Uterus (tissue), 2 donors: ENCODE results near the gene TMEM39A.

Experiments used
- POLR2A ChIP-seq, 2 donors: fragments of 450-650 bp; IDR thresholded peaks; one replicate each; pipeline ENCODE4 v1.6.1; 2016; ENCODE audit warnings: antibody characterized with exemption in 2 of 2, mild to moderate bottlenecking in 1 of 2, moderate library complexity in 1 of 2
- TF ChIP-seq, protein P1 (sequence below), 4 experiments: fragments of 200-600 bp in 2 of 4; fragments of 450-650 bp in 2 of 4; sonication (generic) in 2 of 4; IDR thresholded peaks; one replicate each; pipeline ENCODE4 v1.5.1; 2016 to 2019; ENCODE audit warnings: antibody characterized with exemption in 4 of 4, mild to moderate bottlenecking in 2 of 4, moderate library complexity in 1 of 4

DNA sequence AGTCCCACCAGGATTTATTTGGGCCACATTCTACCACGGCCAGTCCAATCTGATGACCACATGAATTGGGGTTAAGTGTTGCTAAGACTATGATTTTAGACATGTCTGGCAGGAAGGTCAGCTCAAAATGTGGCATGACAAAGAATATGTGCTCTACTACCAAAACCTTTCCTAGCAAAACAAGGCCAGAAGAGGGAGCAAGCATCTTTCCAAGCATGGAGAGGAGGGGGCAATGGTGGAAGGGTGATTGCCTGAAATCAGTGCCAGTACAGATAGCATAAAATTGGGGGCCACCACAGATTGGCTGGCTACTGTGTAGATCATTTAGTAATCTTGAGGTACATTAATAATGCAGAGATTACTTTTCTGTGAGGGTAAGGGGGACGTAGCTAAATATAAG is 43.2 kb downstream of the TMEM39A start:
- TF ChIP-seq POLR2A (IDR thresholded peaks at IDR 0.05) = no peak
- TF ChIP-seq, protein P1, sequence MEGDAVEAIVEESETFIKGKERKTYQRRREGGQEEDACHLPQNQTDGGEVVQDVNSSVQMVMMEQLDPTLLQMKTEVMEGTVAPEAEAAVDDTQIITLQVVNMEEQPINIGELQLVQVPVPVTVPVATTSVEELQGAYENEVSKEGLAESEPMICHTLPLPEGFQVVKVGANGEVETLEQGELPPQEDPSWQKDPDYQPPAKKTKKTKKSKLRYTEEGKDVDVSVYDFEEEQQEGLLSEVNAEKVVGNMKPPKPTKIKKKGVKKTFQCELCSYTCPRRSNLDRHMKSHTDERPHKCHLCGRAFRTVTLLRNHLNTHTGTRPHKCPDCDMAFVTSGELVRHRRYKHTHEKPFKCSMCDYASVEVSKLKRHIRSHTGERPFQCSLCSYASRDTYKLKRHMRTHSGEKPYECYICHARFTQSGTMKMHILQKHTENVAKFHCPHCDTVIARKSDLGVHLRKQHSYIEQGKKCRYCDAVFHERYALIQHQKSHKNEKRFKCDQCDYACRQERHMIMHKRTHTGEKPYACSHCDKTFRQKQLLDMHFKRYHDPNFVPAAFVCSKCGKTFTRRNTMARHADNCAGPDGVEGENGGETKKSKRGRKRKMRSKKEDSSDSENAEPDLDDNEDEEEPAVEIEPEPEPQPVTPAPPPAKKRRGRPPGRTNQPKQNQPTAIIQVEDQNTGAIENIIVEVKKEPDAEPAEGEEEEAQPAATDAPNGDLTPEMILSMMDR (IDR thresholded peaks at IDR 0.05) = no peak
